Ishikawa (cell line): ENCODE measurements around the gene HIGD2A.

Experiments used
- EP300 ChIP-seq: IDR thresholded peaks from 2 replicates; pipeline ENCODE4 v1.6.1; 2012; ENCODE audit warnings: borderline replicate concordance
- YY1 ChIP-seq: IDR thresholded peaks from 2 replicates; pipeline ENCODE4 v1.6.1; 2012; ENCODE audit warnings: low read depth

GRCh38 chr5:176356179-176356566 lies 32.4 kb upstream of the HIGD2A start:
- no peak for TF ChIP-seq YY1
- TF ChIP-seq EP300 = no peak
